C4-2B (cell line): Measurements from ENCODE around the gene PROKR2.

ENCODE experiments used
- H3K27ac ChIP-seq: fragments of 450-650 bp; 2 replicates; pipeline ENCODE4 v1.5.1; 2017
- ZFX ChIP-seq: fragments of 450-650 bp; IDR thresholded peaks from 2 replicates; pipeline ENCODE4 v1.6.1; 2017
- TF ChIP-seq, protein P1 (sequence below): fragments of 450-650 bp; conservative IDR thresholded peaks from 2 replicates; pipeline ENCODE4 v1.5.1; 2017; ENCODE audit warnings: mild to moderate bottlenecking

The PROKR2 gene

GRCh38 chr20:5315807-5316187, 957 bp downstream of the PROKR2 start:
- no peak overlapping the region for H3K27ac ChIP-seq
- TF ChIP-seq, protein P1, sequence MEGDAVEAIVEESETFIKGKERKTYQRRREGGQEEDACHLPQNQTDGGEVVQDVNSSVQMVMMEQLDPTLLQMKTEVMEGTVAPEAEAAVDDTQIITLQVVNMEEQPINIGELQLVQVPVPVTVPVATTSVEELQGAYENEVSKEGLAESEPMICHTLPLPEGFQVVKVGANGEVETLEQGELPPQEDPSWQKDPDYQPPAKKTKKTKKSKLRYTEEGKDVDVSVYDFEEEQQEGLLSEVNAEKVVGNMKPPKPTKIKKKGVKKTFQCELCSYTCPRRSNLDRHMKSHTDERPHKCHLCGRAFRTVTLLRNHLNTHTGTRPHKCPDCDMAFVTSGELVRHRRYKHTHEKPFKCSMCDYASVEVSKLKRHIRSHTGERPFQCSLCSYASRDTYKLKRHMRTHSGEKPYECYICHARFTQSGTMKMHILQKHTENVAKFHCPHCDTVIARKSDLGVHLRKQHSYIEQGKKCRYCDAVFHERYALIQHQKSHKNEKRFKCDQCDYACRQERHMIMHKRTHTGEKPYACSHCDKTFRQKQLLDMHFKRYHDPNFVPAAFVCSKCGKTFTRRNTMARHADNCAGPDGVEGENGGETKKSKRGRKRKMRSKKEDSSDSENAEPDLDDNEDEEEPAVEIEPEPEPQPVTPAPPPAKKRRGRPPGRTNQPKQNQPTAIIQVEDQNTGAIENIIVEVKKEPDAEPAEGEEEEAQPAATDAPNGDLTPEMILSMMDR: no peak
- no peak for TF ChIP-seq ZFX

- H3K27ac ChIP-seq: no peak overlapping the region
- TF ChIP-seq ZFX: no peak
- TF ChIP-seq, protein P1: no peak
Observed at GRCh38 chr20:5313916-5314315, 2.8 kb downstream of the PROKR2 start.

DNA sequence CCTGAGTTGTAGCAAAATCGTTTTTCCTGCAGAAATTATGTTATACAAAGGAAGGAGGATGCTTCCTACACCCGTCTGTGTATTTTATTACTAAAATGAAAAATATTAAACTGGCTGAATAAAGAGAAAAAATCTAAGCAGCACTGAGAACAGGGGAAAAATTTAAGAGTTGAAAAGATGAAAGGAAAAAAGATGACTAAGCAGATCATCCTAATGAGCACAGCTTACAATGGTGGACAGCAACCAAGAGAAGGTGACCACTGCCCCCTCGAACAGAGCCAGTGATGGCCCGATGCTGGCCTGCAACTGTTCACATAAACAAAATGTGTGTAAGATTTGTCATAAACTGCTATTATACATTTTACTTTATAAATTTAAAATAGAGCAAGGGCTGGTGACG, 4.2 kb downstream of the PROKR2 start:
- no peak overlapping the region for H3K27ac ChIP-seq
- TF ChIP-seq, protein P1: no peak
- no peak for TF ChIP-seq ZFX

DNA sequence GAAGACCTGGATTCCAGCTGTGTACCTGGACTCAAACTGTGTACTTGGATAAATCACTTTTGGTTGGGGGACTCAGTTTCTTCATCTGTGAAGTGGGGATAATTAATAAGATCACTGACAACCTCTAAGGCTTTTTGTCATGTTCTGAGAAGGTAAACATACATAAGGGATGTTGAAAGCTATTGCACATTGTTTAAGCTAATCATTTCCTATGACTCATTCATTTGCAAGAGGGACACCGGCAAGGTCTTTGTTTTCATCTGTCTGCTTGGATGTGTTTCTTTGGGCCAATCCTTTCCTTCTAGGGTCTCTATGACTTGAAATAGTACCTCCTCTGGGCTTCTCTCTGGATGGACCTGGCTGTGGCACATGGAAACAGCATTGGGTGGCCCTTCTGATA, 6.8 kb downstream of the PROKR2 start:
- no peak overlapping the region for H3K27ac ChIP-seq
- TF ChIP-seq ZFX: no peak
- TF ChIP-seq, protein P1: no peak

DNA sequence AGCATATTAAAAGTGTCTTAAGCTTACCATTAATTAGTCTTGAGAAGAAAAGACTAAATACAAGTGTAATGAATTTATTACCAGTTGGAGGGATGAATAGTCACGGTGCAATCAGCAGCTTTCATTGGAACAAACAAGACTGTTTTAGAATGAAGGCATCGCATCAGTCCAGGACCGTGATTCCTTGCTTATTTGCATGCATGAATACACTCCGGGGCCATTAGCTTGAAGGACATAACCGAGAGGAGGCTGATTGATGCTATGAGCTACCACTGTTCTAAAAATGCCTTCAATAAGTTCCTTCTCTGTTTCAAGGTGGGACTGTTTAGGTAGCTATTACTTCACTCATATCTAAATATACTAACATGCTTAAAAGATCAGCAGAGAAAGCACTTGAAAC, 17.9 kb downstream of the PROKR2 start:
- no peak for TF ChIP-seq ZFX
- TF ChIP-seq, protein P1: no peak
- no peak overlapping the region for H3K27ac ChIP-seq

DNA sequence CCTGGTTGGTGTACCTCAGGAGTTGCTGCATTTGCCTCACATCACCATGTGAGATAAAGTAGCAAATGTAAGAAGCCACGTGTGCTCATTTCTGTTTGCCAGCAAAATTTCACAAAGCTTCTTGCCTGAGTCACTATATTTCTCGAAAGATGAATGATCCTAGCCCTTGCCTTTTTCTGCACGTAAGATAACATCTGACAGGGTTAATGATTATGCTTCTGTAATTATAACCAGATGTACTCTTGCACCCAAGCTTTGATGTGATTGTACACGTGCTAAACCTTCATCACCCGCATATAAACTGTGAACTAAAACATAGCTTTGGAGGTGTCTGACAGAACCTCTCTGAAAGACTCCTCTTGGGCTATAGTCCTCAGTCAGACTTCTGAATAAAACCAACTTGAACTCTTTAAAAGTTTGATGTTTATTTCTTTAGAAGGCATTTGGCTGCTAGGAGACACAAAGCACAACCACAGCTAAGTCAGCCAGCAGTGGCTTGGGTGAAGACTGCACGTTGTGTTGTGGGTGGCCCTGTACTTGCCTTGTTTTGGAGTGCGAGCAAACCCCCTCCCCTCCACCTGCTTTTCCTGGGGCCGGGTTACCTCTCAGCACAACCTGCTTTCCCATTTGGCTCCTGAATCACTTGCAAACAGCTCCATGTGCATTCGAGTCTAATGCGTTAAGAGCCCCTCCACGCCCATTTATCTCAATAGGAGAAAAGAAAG, 19.3 kb downstream of the PROKR2 start:
- no peak for TF ChIP-seq ZFX
- TF ChIP-seq, protein P1: no peak
- no peak overlapping the region for H3K27ac ChIP-seq

DNA sequence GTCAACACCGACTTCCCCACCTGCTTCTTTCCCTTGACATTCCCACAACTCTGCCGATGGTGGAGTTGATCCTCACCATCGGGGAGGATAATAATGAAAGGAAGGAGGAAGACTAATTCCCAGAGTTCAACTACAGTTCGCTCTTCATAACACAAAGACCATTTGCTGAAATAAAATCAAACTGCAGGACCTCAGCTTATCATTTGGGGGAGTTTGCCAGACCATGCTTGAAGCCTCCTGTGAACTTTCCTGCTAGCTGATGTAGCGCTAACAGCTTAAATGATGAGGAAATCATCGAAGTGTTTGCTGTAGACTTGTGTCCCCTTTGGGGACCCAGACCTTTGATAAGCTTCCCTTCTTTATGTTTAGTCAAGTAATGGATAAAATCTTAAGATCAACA, 26.2 kb downstream of the PROKR2 start:
- TF ChIP-seq, protein P1: no peak
- TF ChIP-seq ZFX: no peak
- no peak overlapping the region for H3K27ac ChIP-seq
